ENCODE data around the gene PCNT. TPM values are rescaled to one million over a fixed set of nuclear protein-coding genes. Genes with fewer than 3 reads are reported as not detected.

PCNT gene
- total and polyA plus RNA-seq, 2 of the 4 experiments (the other 2 are of a cell fraction) = 10.0 to 19.4 TPM

DNA sequence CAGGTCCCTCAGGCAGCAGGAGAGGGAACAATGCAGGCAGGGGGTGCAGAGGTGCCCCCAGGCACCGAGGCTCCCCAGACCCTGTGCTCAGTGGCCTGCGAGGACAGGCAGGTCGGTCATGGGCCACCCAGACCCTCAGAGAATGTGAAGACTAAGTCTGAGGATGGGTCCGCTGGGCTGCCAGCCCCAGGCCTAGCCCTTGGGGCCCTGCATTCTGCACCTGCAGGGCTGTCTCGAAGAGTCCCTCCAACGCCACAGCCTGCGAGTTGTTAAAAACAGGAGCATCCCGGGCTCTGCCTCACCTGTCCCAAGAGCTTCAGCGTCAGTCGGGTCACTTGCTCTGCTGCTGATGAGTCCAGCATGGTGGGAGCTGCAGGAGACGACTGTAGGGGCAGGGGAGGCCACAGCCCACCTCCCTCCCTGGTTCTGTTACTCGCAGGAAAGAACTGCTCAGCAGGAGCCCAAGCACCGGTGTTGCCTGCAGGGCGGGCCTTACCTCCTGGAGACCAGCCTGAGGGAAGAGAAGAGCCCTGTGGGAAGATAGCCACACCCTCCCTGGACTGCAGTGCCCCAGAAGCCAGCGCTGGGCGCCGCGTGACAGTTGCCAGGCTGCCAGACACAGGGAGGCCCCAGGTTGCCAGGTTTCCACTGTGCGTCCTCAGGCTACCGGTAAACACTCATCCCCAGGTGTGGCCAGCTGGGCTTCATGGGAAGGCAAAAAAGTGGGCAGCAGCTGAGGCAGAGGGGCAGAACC lies 6.1 kb upstream of the PCNT start:
- no TSS peak for BruUV-seq (replicated peaks)

More for the DNA sequence above, 6.1 kb upstream of the PCNT start:
- Histone ChIP-seq H3K4ac (ENCODE audit: low read depth, low read length) (no peak overlapping the region), H3K9ac (ENCODE audit: low read depth, low read length) (no peak overlapping the region), H3K18ac (ENCODE audit: low read depth, low read length) (no peak overlapping the region), H4K91ac (ENCODE audit: insufficient read depth, low read depth, low read length) (no peak overlapping the region), H3K56ac (ENCODE audit: extremely low read depth, insufficient read depth, low read length) (no peak overlapping the region), H2AFZ (replicated peaks; ENCODE audit: low read length, poor library complexity) (peak overlapping the region; percentile 44), H2BK20ac (ENCODE audit: low read depth, low read length) (no peak overlapping the region), H3K9me3 (ENCODE audit: control insufficient read depth, insufficient read depth, low read length) (no peaks in the 10 kb centered on the region), H3K9me1 (ENCODE audit: insufficient read depth, low read length) (peaks cover 6% of the 10 kb centered on the region; the same call in 1 of the 2 replicates), H3K4me1 (ENCODE audit: control insufficient read depth, insufficient read depth, low read length) (peaks cover 4% of the 10 kb centered on the region), H3K23ac (ENCODE audit: low read depth, low read length) (no peak overlapping the region), H4K20me1 (ENCODE audit: insufficient read depth, low read length) (peaks cover 10% of the 10 kb centered on the region), H2AK9ac (replicated peaks; ENCODE audit: low read depth, low read length, poor library complexity) (peak overlapping the region; percentile 55), H2AK5ac (ENCODE audit: low read depth, low read length) (no peak overlapping the region), H2BK5ac (ENCODE audit: low read depth, low read length, poor library complexity, severe bottlenecking) (no peak overlapping the region), H3K27ac (ENCODE audit: insufficient read depth, low read length) (no peak overlapping the region), H3K4me3 (ENCODE audit: insufficient read depth, low read depth, low read length) (no peak overlapping the region), H4K5ac (ENCODE audit: low read depth, low read length) (no peak overlapping the region), H4K8ac (ENCODE audit: low read depth in 2 of 2, low read length in 2 of 2) (no peak overlapping the region), H3K14ac (replicated peaks; ENCODE audit: low read depth, low read length) (no peak overlapping the region), H3K79me1 (ENCODE audit: low read depth in 1 of 2, low read length in 2 of 2) (peaks cover 22 to 62% of the 10 kb centered on the region in 2 experiments), H3K4me2 (ENCODE audit: low read depth, low read length) (no peak overlapping the region), H2BK120ac (ENCODE audit: low read depth, low read length) (no peak overlapping the region), H2BK15ac (ENCODE audit: low read depth, low read length) (no peak overlapping the region), H3K36me3 (ENCODE audit: control insufficient read depth, insufficient read depth, low read length) (peaks cover 8% of the 10 kb centered on the region), H3K27me3 (ENCODE audit: control insufficient read depth, insufficient read depth, low read length) (no peaks in the 10 kb centered on the region)
- intact Hi-C loops (cut with micrococcal nuclease) (no loop called here), dilution Hi-C loops (cut with HindIII; ENCODE audit: low sequenced_read_pairs, unreplicated experiment) (no loop called here), in situ Hi-C loops (cut with MboI; ENCODE audit: low sequenced_read_pairs) (no loop called here)
- 91% methylated on average over 9 of the region's 20 CpGs; no CpG with 5 or more reads in 1 of the 2 experiments for WGBS, 2 experiments (ENCODE audit: extremely low coverage in 2 of 2, insufficient read length in 1 of 2)
- ChIA-PET POLR2A (ENCODE audit: unreplicated experiment) (no interaction called here), CTCF (no interaction called here)
- no peak for DNase-seq
- TF ChIP-seq FOS (IDR thresholded peaks at IDR 0.05; ENCODE audit: low read depth, low read length) = no peak
- no peak for TF ChIP-seq POLR2A (IDR thresholded peaks at IDR 0.05; ENCODE audit: low read depth, low read length)
- TF ChIP-seq, protein P1, sequence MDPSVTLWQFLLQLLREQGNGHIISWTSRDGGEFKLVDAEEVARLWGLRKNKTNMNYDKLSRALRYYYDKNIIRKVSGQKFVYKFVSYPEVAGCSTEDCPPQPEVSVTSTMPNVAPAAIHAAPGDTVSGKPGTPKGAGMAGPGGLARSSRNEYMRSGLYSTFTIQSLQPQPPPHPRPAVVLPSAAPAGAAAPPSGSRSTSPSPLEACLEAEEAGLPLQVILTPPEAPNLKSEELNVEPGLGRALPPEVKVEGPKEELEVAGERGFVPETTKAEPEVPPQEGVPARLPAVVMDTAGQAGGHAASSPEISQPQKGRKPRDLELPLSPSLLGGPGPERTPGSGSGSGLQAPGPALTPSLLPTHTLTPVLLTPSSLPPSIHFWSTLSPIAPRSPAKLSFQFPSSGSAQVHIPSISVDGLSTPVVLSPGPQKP (IDR thresholded peaks at IDR 0.05; ENCODE audit: borderline replicate concordance, low read depth, low read length) = no peak
- no peak for TF ChIP-seq RAD21 (IDR thresholded peaks at IDR 0.05; ENCODE audit: low read length)
- TF ChIP-seq RFX5 (IDR thresholded peaks at IDR 0.05; ENCODE audit: low read depth, low read length) = no peak
- TF ChIP-seq MXI1 (IDR thresholded peaks at IDR 0.05; ENCODE audit: borderline replicate concordance, low read depth, low read length) = no peak
- no peak for TF ChIP-seq SMC3 (IDR thresholded peaks at IDR 0.05; ENCODE audit: low read depth, low read length)
- no peak for ATAC-seq (ENCODE audit: low read depth)
